ENCODE data around the gene MGA. TPM values are rescaled to one million over a fixed set of nuclear protein-coding genes. Genes with fewer than 3 reads are reported as not detected.
A peak's percentile ranks its signal among the peaks of the same experiment; 100 is the strongest.
"Not testable (repeated sequence)": the region's sequence is repeated elsewhere in the genome, so short reads cannot be mapped to it uniquely, and the experiment has no call there.

Gene MGA
- total and polyA plus RNA-seq, 8 donors, result 2.1 to 75.2 (median 21.4) TPM

DNA sequence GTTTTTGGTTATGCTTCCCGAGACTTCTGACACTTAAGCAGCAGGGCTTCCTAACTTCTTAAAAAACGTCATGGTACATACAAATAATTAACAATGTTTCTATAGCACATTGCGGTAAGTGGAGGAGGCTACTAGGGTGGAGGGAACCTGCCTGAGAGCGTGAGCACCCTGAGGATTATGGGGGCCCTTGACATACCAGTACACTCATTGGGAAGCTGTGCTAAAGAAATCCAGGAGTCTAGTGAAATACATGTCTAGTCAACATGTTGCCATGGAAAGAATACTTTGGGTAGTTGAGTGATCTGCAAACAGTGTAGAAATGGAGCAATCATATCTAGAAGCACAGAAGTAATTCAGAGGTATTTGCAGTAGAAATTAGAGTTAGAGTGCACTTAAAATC lies 74.8 kb downstream of the MGA start:
- Histone ChIP-seq H3K9me3 (no peaks in the 10 kb centered on the region), H3K27ac (no peak overlapping the region), H3K4me3 (no peak overlapping the region), H3K4me1 (no peaks in the 10 kb centered on the region), H3K27me3 (no peaks in the 10 kb centered on the region), H3K36me3 (peaks cover 32 to 92% (median 76%) of the 10 kb centered on the region in 4 donors)
- no peak for DNase-seq
- TF ChIP-seq CTCF (IDR thresholded peaks at IDR 0.05) (no peak), POLR2A (IDR thresholded peaks at IDR 0.05) (no peak), EP300 (IDR thresholded peaks at IDR 0.05) (no peak), POLR2AphosphoS5 (IDR thresholded peaks at IDR 0.05) (no peak)
- 91 to 95% (median 94%) methylated on average over 4 of the region's 4 CpGs for WGBS, 5 donors
- intact Hi-C loops (cut with DNase I; ENCODE audit: low total_unique reads), result no loop called here

- DNase-seq; H3K27ac ChIP-seq; H3K4me1 ChIP-seq; H3K9me3 ChIP-seq; intact Hi-C loops (cut with DNase I; ENCODE audit: low total_unique reads); H3K4me3 ChIP-seq; H3K27me3 ChIP-seq: not testable (repeated sequence)
- H3K36me3 ChIP-seq, result peaks cover 32 to 92% (median 74%) of the 10 kb centered on the region in 4 donors
- WGBS, 5 donors, result 91 to 94% (median 93%) methylated on average over 10 of the region's 10 CpGs
Measured at GRCh38 chr15:41735492-41735891, 75.3 kb downstream of the MGA start.

DNA sequence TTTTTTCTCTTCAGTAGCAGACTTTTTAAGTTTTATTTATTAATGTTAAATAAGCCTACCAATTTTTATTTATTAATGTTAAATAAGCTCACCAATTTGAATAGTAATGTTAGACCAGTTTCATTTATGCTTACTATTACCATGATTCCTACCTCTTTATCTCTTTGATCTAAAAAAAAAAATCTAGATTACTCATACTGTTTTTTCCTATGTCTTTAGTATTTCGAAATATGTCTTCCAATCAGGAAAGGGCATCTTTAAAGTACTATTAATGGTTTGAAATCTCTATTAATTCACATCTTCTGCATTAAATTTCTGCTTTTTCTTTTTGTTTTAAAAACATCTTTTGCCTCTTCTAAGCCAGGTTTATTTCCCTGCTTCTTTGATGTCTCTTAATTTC lies 86.6 kb downstream of the MGA start:
- Histone ChIP-seq H3K4me3 (no peak overlapping the region), H3K9me3 (no peaks in the 10 kb centered on the region), H3K27ac (no peak overlapping the region), H3K36me3 (peaks cover 18 to 68% (median 63%) of the 10 kb centered on the region in 4 donors), H3K4me1 (peaks cover 0 to 5% (median 0%) of the 10 kb centered on the region in 4 donors), H3K27me3 (no peaks in the 10 kb centered on the region)
- no peak for TF ChIP-seq EP300 (IDR thresholded peaks at IDR 0.05)
- no peak for TF ChIP-seq CTCF (IDR thresholded peaks at IDR 0.05)
- no peak for TF ChIP-seq POLR2AphosphoS5 (IDR thresholded peaks at IDR 0.05)
- TF ChIP-seq POLR2A (IDR thresholded peaks at IDR 0.05), result no peak
- DNase-seq, result no peak
- 89 to 97% (median 94%) methylated on average over 1 of the region's 1 CpG for WGBS, 5 donors
- intact Hi-C loops (cut with DNase I; ENCODE audit: low total_unique reads), result no loop called here

- TF ChIP-seq POLR2A (IDR thresholded peaks at IDR 0.05) (no peak), EP300 (IDR thresholded peaks at IDR 0.05) (no peak), CTCF (IDR thresholded peaks at IDR 0.05) (no peak)
- H3K36me3 ChIP-seq, result peaks cover 13 to 61% (median 56%) of the 10 kb centered on the region in 4 donors
- no peaks in the 10 kb centered on the region for H3K9me3 ChIP-seq
- no peak for DNase-seq
- intact Hi-C loops (cut with DNase I; ENCODE audit: low total_unique reads), result no loop called here
- H3K27me3 ChIP-seq, result no peaks in the 10 kb centered on the region
- WGBS, 5 donors, result 95 to 98% (median 95%) methylated on average over 2 of the region's 2 CpGs
- no peak overlapping the region for H3K4me3 ChIP-seq
- H3K4me1 ChIP-seq, result peaks cover 4 to 14% (median 8%) of the 10 kb centered on the region in 4 donors
- no peak overlapping the region for H3K27ac ChIP-seq
Measured at GRCh38 chr15:41756198-41756597, 96.0 kb downstream of the MGA start.

DNA sequence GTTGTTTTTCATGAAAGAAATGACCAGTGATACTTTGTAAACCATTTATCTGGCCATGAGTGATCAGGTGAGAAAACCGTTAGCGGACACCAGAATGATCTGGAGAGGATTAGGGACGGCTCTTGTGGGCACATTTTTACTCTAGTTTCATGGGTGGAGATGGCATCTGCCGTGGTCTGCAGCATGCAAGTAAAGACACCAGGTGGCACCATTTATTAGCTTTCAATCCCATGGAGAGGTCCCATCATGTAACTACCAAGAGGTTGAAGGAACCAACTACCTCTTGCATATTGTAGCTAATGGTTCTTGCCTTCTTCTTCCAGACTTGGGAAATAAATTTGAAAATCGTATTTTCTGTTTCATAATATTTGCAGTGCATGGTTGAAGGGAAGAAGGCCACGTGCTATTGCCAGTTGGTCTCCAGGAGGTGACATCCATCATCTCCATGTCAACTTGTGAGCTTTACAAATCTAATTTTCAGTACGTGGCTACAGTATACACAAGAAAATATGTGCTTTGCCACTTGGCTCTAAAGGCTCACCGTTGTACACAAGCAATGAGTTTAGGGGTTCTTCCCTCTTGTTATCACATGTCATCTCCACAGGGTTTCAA lies 112.6 kb downstream of the MGA start:
- TF ChIP-seq CTCF (IDR thresholded peaks at IDR 0.05) (peak in 5 of 7 experiments; percentile 72 to 91 (median 74)), POLR2AphosphoS5 (IDR thresholded peaks at IDR 0.05) (peak in 1 of 3 donors; percentile 53), EP300 (IDR thresholded peaks at IDR 0.05) (no peak), POLR2A (IDR thresholded peaks at IDR 0.05) (no peak)
- Histone ChIP-seq H3K4me1 (peaks cover 38 to 47% (median 46%) of the 10 kb centered on the region in 4 donors), H3K27me3 (no peaks in the 10 kb centered on the region), H3K9me3 (no peaks in the 10 kb centered on the region), H3K36me3 (peaks cover 0 to 18% (median 12%) of the 10 kb centered on the region in 4 donors), H3K4me3 (no peak overlapping the region), H3K27ac (peak overlapping the region; percentile 31 to 91 (median 88))
- 36 to 46% (median 40%) methylated on average over 8 of the region's 8 CpGs for WGBS, 5 donors
- intact Hi-C loops (cut with DNase I; ENCODE audit: low total_unique reads), result loop anchor here (5.0 kb wide), 1 partner anchor 39 kb away; no protein-coding TSS in a partner anchor
- DNase-seq, result peak; percentile 59 to 87

Measured in stomach (tissue), 9 donors.